ENCODE data around the gene CMIP. TPM values are rescaled to one million over a fixed set of nuclear protein-coding genes. Genes with fewer than 3 reads are reported as not detected.

CMIP gene
- 91.3 to 122 TPM (median 107 TPM) in 5 replicates for total RNA-seq (2022; extraction: Qiagen RNA extraction; ENCODE audit: low read depth)

GRCh38 chr16:81444448-81445121, at the start of gene CMIP:
TSS of gene CMIP (plus strand) at chr16:81444808.

Other genes with a start within 250 kb of the CMIP start
- gene BCO1, start 206.1 kb upstream of the CMIP start, total RNA-seq (2022; extraction: Qiagen RNA extraction; ENCODE audit: low read depth), result 0.73 to 1.6 TPM (median 1.3 TPM) in 5 replicates
- 2.4 to 3.3 TPM (median 2.9 TPM) in 5 replicates for gene GAN, start 129.8 kb upstream of the CMIP start, total RNA-seq (2022; extraction: Qiagen RNA extraction; ENCODE audit: low read depth)

Measured in A549 treated with CpdA at 1 μM for 4 hours (cell line).